Right renal pelvis (tissue), 4 donors: Measurements from ENCODE around the gene NEDD4L. TPM values are rescaled to one million over a fixed set of nuclear protein-coding genes. Genes with fewer than 3 reads are reported as not detected.

ENCODE experiments used
- DNase-seq, 4 donors: peaks; one replicate each; pipeline ENCODE4 v3.0.0-alpha.2; 2013; ENCODE audit warnings: low read depth in 4 of 4, low spot score in 3 of 4, missing footprints in 1 of 4
- polyA plus RNA-seq, 4 donors: library from polyadenylated mRNA; unstranded; fragments of 120-200 nt; gene quantifications; one replicate each; pipeline ENCODE4 v1.2.1, GENCODE V29; 2013; ENCODE audit not compliant: insufficient read length in 4 of 4

Gene NEDD4L
- polyA plus RNA-seq, 4 donors = 108 to 168 (median 130) TPM

DNA sequence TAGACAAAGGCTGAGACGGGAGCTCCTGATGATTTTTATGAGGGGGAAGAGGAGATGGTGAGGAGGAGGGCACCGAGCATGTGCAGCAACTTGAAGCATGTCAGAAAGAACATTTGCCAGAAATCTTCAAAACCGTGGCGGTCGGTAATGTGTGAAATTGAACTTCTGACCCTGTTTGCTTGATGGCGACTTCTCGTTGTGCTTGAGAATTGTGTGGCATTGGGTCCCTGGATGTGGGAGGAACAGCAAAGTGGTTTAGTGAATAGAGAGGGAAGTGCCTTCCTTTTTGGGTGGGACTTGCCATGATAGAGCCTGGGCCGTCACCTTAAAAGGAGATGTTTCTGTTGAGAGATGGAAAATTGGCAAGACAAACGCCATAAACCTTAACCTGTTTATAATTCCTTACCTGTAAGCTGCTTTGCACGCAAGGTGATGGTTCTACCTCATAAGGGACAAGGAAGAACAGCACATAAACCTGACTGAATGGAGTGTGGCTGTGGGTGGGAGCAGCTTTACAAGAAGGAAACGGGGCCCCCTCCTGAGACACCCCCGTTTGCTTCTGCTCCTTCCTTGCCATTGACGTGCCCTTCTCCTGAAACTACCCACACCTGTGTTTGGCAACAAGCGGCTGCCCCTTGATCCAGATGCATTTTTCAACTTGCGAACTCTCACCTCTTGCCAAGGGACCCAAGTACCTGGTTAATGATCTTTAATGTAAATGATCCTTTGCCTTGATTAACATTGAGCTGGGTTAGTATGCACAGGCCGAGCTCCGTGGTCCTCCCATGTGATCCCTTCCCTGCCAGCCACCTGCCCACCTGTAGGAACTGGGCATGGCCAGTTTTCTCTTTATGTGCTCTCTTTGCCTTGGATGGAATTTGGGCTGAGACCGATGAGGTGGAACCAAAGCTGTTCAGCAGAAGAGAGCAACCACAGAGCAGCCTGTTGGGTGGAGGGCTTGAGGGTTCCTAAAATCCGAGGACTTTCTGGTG is 153.2 kb downstream of the NEDD4L start:
- no peak for DNase-seq

DNA sequence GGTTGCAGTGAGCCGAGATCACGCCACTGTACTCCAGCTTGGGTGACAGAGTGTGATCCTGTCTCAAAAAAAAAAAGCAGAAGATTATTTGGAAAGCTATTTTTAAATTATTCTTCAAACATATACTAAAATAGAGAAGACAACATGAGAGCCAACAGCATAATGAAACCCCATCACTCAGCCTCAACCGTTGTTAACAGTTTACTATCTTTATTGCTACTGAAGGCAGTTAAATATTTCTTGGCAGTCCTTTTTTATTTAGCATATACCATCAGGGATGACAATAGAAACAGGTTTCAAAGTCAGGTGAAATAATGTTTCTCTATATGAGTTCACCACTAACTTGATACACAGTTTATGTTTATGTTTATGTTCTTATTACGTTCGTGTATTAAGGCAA is 157.2 kb downstream of the NEDD4L start:
- DNase-seq = no peak

DNA sequence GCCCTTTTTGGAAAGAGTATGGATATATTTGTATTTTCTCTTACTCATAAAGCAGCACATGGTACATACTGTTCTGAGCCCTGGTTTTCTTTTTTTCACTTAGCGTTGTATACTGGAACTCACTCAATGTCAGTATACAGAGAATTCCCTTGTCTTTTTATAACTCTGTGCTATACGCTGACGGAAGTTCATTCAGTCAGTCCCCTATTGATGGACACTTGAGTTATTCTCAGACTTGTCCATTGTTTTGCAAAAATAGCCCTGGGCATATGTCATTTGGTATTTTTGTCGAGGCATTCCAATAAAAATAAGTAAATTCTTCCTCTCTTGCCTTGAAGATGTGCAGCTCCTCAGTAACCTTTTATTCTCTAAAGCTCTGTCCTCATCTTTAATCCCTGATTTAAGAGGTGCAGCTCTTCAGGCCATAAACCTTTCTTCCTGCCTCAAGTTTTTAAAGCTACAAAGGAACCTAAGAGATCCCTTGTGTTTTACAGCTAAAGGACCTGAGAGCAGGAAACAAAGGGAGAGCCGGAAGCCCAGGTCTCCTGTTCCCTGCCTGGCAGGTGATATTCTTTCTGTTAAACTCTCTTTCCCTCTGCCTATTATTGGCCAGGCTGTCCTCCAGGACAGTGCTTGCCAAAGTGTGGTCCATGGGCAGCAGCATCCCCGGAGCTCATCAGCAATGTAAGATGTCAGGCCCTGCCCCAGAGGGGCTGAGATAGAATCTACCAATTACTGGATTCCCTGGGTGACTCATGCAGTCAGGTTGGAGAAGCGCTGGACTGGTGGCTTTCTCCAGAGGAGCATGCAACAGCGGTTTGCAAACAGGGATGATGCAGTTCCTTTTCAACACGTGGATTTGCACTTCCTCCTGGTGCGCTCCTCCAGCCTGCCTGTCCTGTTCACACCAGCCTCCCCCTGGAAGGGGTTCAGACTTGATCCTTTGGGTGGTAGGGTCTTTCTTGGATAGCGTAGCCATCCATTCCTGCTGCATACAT is 158.0 kb downstream of the NEDD4L start:
- no peak for DNase-seq

- DNase-seq = no peak
These were observed 160.9 kb downstream of the NEDD4L start for GRCh38 chr18:58204776-58205442.

GRCh38 chr18:58205443-58206160 is 161.6 kb downstream of the NEDD4L start:
- no peak for DNase-seq

DNA sequence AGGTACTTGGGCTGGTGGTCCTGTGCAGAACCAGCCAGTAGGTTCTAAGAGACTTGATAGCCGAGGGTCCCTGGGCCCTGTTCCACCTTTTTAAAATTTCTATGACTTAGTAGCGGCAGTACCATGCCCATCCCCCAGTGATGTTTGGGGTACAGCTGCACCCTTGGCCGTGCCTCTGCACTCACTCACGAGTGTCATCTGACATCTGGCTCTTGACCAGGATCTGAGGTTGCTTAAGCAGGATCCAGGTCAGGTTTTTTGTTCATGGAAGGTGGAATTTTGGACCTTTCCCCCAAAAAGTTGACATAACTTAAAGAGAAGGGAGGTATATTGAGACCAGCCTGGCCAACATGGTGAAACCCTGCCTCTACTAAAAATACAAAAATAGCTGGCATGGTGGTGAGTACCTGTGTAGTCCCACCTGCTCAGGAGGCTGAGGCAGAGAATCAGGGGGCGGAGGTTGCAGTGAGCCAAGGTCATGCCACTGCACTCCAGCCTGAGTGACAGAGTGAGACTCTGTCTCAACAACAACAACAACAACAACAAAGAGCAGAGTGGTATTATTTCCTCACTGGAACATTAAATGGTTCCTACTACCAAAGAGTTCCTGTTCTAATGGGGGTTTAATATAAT is 163.6 kb downstream of the NEDD4L start:
- DNase-seq = no peak

DNA sequence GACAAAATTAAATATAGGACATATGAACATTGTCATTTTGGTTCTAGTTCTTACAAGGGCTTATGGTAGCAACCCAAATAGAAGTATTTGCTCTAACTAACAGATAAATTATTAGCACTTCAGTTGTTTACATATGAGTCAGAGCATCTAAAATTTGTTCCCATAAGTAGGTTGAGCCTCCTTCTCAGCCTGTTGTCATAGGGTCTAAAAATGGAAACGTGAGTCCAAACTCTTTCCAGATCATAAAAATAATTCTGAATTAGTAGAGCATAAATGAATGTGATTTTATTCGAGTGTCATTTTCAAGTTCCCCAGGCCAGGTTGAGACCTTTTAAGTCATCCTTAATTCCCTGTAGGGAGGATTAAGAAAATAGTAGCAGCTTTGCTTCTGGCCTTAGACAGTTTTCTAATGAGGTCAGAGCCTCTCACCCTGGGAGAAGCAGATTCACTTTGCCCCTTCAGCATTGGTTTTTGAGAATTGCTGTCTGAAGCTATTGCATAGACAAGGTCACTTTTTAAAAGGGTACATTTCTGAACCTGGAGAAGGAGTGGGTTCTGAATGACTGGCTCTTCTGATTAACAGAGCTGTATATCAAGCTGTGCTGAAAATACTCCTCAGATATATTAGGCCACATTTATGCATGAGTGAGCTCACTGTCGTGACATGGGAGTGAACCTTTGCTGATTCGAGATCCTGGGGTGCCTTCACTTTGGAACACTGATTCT is 164.3 kb downstream of the NEDD4L start:
- DNase-seq = no peak

DNA sequence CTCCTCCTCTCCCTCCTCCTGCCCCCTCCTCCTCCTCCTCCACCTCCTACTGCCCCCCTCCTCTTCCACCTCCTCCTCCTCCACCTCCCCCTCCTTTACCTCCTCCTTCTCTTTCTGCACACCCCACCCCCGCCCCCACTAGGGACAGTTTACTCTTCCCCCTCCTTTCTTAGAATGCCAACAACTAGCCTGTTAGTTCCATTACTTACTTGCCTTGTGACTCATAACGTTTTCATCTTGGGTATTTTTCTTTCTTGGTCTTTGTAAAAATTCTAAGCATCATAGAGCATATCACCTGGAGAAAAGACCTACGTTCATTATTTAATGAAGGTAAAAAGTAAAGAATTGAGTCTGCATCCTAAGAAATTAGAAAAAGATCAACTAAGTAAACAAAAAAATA is 165.3 kb downstream of the NEDD4L start:
- no peak for DNase-seq

DNA sequence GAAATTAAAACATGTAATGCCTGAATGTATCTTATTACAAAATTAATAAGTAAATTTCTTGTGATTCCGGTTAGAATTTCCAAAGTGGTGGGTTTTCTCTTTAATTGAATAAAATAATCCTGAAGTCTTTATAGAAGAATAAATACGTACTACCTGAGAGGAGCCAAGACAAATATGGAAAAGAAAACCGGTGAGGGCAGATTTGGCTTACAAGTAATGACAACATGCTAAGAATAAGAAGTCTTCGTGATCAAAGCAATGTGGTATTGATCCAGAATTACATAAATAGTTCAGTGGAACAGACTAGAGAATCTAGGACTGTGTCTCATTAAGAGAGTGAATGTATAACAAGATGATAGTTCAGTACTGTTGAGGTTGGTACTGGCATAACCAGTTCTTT is 167.5 kb downstream of the NEDD4L start:
- DNase-seq = no peak

DNA sequence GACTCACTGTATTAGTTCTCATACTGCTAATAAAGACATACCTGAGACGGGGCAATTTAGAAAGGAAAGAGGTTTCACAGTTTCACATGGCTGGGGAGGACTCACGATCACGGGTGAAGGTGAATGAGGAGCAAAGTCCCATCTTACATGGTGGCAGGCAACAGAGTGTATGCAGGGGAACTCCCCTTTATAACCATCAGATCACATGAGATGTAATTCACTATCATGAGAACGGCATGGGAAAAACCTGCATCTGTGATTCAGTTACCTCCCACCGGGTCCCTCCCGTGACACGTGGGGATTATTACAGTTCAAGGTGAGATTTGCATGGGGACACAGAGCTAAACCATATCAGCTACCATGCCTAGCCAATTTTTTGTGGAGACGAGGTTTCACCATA is 168.2 kb downstream of the NEDD4L start:
- DNase-seq = no peak

DNA sequence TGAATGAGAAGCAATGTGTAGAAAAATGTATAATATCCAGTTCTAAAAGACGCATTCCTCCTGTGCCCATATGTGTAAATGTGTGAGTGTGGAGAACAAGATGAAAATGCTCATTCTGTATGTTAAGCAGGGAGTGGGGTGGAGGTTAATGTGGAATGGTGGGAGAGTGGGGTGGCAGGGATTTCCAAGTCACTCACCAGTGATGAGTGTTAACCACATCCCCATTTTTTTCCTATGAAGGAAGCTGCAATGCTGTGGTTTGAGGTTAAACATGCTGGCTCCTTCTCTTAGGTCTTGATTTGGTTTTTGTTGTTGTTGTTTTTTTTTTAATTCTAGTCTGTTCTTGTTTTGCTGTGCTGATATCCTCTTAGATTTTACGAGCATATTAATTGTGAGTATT is 169.4 kb downstream of the NEDD4L start:
- DNase-seq = no peak

- no peak for DNase-seq
These were observed 171.0 kb downstream of the NEDD4L start for GRCh38 chr18:58215011-58215410.

DNA sequence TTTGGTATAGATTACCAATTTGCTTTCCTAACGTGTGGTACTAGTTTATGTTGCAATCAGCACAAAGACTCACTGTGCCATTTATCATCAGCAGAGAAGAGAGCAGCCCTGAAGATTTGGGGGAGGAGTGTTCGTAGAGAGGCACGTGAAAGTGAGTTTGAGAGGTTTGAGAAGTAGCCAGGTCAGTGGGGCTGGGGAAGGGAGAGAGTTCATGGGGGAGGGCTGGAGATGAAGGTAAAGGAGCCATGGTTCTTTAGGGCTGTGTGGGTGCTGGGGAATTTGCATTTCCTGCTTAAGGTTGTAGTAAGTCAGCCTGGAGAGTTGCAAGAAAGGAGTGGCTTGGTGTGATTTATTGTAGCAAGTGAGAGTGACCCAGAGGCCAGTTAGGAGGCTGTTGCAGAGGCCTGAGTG is 172.1 kb downstream of the NEDD4L start:
- no peak for DNase-seq

- DNase-seq = no peak
These were observed 173.0 kb downstream of the NEDD4L start for GRCh38 chr18:58217052-58217451.

DNA sequence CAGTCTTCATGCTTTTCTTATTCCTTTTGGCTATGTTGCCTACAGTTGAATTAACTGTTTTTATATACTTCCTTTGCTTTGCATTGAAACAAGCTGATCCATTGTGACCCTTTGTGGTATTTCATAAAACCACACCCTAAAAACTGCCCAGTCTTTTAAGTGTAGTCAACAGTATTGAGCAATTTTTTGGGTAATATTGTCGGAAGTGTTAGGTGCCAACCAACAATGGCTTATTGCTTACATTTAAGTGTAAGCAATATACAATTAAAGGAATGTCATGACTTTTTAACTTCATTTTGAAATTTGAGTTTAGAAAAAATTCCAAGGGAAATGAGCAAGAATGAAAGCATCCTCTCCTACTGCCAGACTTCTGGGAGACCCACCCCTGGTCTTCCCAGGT is 174.1 kb downstream of the NEDD4L start:
- no peak for DNase-seq

GRCh38 chr18:58221060-58221725 is 177.2 kb downstream of the NEDD4L start:
- no peak for DNase-seq

GRCh38 chr18:58222432-58223125 is 178.6 kb downstream of the NEDD4L start:
- DNase-seq = no peak
